Thyroid gland (tissue), 4 donors: ENCODE results near the gene NCDN.

ENCODE experiments used
- POLR2A ChIP-seq, 2 donors: fragments of 450-650 bp; IDR thresholded peaks; one replicate each; pipeline ENCODE4 v1.6.1; 2017; ENCODE audit warnings: antibody characterized with exemption in 2 of 2, mild to moderate bottlenecking in 2 of 2, moderate library complexity in 1 of 2
- TF ChIP-seq, protein P1 (sequence below), 6 experiments: fragments of 200-600 bp in 3 of 6; fragments of 450-650 bp in 3 of 6; sonication (generic) in 3 of 6; IDR thresholded peaks; one replicate each; pipeline ENCODE4 v1.5.1; 2016 to 2019; ENCODE audit warnings: antibody characterized with exemption in 6 of 6, mild to moderate bottlenecking in 2 of 6, inconsistent platforms in 1 of 6, moderate library complexity in 1 of 6

DNA sequence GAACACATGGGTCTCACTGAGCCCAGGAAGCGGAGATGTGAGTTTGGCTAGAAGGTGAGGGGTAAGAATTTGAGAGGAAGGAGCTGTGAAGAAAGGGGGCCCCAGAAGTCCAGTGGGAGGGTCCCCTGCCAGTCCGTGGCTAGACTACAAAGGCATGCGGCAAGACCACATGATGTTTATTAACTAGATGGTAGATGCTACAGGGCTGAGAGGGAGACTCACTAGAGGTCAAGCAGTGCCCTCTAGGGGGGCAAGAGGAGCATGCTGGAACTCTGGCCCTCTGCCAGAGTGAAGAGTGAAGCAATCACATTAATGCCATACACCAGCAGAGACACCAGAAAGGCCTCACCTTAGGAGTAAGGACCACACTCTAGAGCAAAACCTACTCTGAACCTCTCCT lies 12.6 kb upstream of the NCDN start:
- TF ChIP-seq, protein P1, sequence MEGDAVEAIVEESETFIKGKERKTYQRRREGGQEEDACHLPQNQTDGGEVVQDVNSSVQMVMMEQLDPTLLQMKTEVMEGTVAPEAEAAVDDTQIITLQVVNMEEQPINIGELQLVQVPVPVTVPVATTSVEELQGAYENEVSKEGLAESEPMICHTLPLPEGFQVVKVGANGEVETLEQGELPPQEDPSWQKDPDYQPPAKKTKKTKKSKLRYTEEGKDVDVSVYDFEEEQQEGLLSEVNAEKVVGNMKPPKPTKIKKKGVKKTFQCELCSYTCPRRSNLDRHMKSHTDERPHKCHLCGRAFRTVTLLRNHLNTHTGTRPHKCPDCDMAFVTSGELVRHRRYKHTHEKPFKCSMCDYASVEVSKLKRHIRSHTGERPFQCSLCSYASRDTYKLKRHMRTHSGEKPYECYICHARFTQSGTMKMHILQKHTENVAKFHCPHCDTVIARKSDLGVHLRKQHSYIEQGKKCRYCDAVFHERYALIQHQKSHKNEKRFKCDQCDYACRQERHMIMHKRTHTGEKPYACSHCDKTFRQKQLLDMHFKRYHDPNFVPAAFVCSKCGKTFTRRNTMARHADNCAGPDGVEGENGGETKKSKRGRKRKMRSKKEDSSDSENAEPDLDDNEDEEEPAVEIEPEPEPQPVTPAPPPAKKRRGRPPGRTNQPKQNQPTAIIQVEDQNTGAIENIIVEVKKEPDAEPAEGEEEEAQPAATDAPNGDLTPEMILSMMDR (IDR thresholded peaks at IDR 0.05), result peak in 4 of 6 experiments; percentile 24 to 34 (median 33)
- TF ChIP-seq POLR2A (IDR thresholded peaks at IDR 0.05), result no peak
